HG03442 (cell line): ENCODE results near the gene PDGFRB.
A peak's percentile ranks its signal among the peaks of the same experiment; 100 is the strongest.

Experiments used
- ATAC-seq: cut with Tn5 transposase; IDR thresholded peaks from one replicate; pipeline ENCODE4 v1.9.1; 2021; ENCODE audit warnings: mild to moderate bottlenecking, moderate library complexity; ENCODE audit not compliant: unreplicated experiment

The PDGFRB gene

GRCh38 chr5:150164211-150164980, 8.8 kb upstream of the PDGFRB start:
- ATAC-seq = no peak

GRCh38 chr5:150163547-150164059, 8.0 kb upstream of the PDGFRB start:
- ATAC-seq = no peak

GRCh38 chr5:150163035-150163434, 7.4 kb upstream of the PDGFRB start:
- ATAC-seq = no peak

GRCh38 chr5:150162142-150162513, 6.5 kb upstream of the PDGFRB start:
- ATAC-seq = no peak

- peak; percentile 50 for ATAC-seq
These were observed 5.8 kb upstream of the PDGFRB start for GRCh38 chr5:150161242-150162141.

GRCh38 chr5:150160448-150161081, 4.9 kb upstream of the PDGFRB start:
- no peak for ATAC-seq

- ATAC-seq = peak; percentile 43
These were observed 4.1 kb upstream of the PDGFRB start for GRCh38 chr5:150159741-150160179.

- ATAC-seq = no peak
These were observed 3.4 kb upstream of the PDGFRB start for GRCh38 chr5:150159031-150159430.

GRCh38 chr5:150158170-150158949, 2.7 kb upstream of the PDGFRB start:
- no peak for ATAC-seq

- no peak for ATAC-seq
These were observed 1.5 kb upstream of the PDGFRB start for GRCh38 chr5:150157168-150157567.

GRCh38 chr5:150156540-150156939, 895 bp upstream of the PDGFRB start:
- no peak for ATAC-seq

GRCh38 chr5:150156027-150156368, 353 bp upstream of the PDGFRB start:
- ATAC-seq = no peak

GRCh38 chr5:150154618-150155128, 972 bp downstream of the PDGFRB start:
- ATAC-seq = no peak

- no peak for ATAC-seq
These were observed 1.6 kb downstream of the PDGFRB start for GRCh38 chr5:150153957-150154617.

- no peak for ATAC-seq
These were observed 2.2 kb downstream of the PDGFRB start for GRCh38 chr5:150153483-150153882.

- ATAC-seq = no peak
These were observed 2.8 kb downstream of the PDGFRB start for GRCh38 chr5:150152636-150153462.

GRCh38 chr5:150149618-150150017, 6.0 kb downstream of the PDGFRB start:
- ATAC-seq = no peak

GRCh38 chr5:150148117-150148927, 7.3 kb downstream of the PDGFRB start:
- no peak for ATAC-seq
